Stimulated activated CD8-positive, alpha-beta memory T cell treated with anti-CD3 and anti-CD28 coated beads, Interleukin-15, amount 100 ng/mL, for 1 hour (primary cell): ENCODE measurements around the gene SP5.
"Not testable (repeated sequence)": the region's sequence is repeated elsewhere in the genome, so short reads cannot be mapped to it uniquely, and the experiment has no call there.

Experiments used
- DNase-seq: peaks from one replicate; pipeline ENCODE4 v3.0.0-alpha.2; 2020; ENCODE audit warnings: low read depth

Gene SP5

GRCh38 chr2:170739048-170739447 is 23.9 kb downstream of the SP5 start:
- DNase-seq, result no peak

GRCh38 chr2:170739507-170740046 is 24.4 kb downstream of the SP5 start:
- no peak for DNase-seq

- DNase-seq, result no peak
Observed at GRCh38 chr2:170740660-170741059, 25.5 kb downstream of the SP5 start.

- no peak for DNase-seq
Observed at GRCh38 chr2:170742000-170742399, 26.9 kb downstream of the SP5 start.

- no peak for DNase-seq
Observed at GRCh38 chr2:170742896-170743529, 27.9 kb downstream of the SP5 start.

GRCh38 chr2:170743530-170744239 is 28.5 kb downstream of the SP5 start:
- no peak for DNase-seq

- DNase-seq, result no peak
Observed at GRCh38 chr2:170744248-170745002, 29.3 kb downstream of the SP5 start.

GRCh38 chr2:170745305-170745704 is 30.2 kb downstream of the SP5 start:
- no peak for DNase-seq

GRCh38 chr2:170747921-170748320 is 32.8 kb downstream of the SP5 start:
- no peak for DNase-seq

- DNase-seq, result not testable (repeated sequence)
Observed at GRCh38 chr2:170751555-170751954, 36.4 kb downstream of the SP5 start.

- no peak for DNase-seq
Observed at GRCh38 chr2:170761572-170761971, 46.4 kb downstream of the SP5 start.

GRCh38 chr2:170762760-170763159 is 47.6 kb downstream of the SP5 start:
- no peak for DNase-seq

- DNase-seq, result no peak
Observed at GRCh38 chr2:170763232-170763631, 48.1 kb downstream of the SP5 start.

- DNase-seq, result no peak
Observed at GRCh38 chr2:170764880-170765261, 49.7 kb downstream of the SP5 start.

- no peak for DNase-seq
Observed at GRCh38 chr2:170766693-170767092, 51.6 kb downstream of the SP5 start.
